ENCODE measurements around the gene UGT1A1.

The UGT1A1 gene

GRCh38 chr2:233792720-233793119, 32.6 kb downstream of the UGT1A1 start:
- TF ChIP-seq EGR1 (IDR thresholded peaks at IDR 0.05) = no peak
- no peak for TF ChIP-seq TAF1 (IDR thresholded peaks at IDR 0.05; ENCODE audit: low read depth)
- TF ChIP-seq ZBTB7A (IDR thresholded peaks at IDR 0.05; ENCODE audit: low read depth) = no peak
- no peak for TF ChIP-seq CREB1 (IDR thresholded peaks at IDR 0.05; ENCODE audit: low read depth)
- TF ChIP-seq EP300 (IDR thresholded peaks at IDR 0.05; ENCODE audit: borderline replicate concordance) = no peak
- no peak for TF ChIP-seq FOXM1 (IDR thresholded peaks at IDR 0.05; ENCODE audit: borderline replicate concordance, low read depth)
- no peak for TF ChIP-seq NFIC (IDR thresholded peaks at IDR 0.05)
- TF ChIP-seq, protein P1, sequence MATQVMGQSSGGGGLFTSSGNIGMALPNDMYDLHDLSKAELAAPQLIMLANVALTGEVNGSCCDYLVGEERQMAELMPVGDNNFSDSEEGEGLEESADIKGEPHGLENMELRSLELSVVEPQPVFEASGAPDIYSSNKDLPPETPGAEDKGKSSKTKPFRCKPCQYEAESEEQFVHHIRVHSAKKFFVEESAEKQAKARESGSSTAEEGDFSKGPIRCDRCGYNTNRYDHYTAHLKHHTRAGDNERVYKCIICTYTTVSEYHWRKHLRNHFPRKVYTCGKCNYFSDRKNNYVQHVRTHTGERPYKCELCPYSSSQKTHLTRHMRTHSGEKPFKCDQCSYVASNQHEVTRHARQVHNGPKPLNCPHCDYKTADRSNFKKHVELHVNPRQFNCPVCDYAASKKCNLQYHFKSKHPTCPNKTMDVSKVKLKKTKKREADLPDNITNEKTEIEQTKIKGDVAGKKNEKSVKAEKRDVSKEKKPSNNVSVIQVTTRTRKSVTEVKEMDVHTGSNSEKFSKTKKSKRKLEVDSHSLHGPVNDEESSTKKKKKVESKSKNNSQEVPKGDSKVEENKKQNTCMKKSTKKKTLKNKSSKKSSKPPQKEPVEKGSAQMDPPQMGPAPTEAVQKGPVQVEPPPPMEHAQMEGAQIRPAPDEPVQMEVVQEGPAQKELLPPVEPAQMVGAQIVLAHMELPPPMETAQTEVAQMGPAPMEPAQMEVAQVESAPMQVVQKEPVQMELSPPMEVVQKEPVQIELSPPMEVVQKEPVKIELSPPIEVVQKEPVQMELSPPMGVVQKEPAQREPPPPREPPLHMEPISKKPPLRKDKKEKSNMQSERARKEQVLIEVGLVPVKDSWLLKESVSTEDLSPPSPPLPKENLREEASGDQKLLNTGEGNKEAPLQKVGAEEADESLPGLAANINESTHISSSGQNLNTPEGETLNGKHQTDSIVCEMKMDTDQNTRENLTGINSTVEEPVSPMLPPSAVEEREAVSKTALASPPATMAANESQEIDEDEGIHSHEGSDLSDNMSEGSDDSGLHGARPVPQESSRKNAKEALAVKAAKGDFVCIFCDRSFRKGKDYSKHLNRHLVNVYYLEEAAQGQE (IDR thresholded peaks at IDR 0.05; ENCODE audit: low read depth) = no peak
- TF ChIP-seq TEAD4 (IDR thresholded peaks at IDR 0.05) = no peak
- TF ChIP-seq, protein P2, sequence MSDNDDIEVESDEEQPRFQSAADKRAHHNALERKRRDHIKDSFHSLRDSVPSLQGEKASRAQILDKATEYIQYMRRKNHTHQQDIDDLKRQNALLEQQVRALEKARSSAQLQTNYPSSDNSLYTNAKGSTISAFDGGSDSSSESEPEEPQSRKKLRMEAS (IDR thresholded peaks at IDR 0.05) = no peak
- TF ChIP-seq CEBPB (IDR thresholded peaks at IDR 0.05) = no peak
- TF ChIP-seq USF1 (IDR thresholded peaks at IDR 0.05) = no peak
- no peak for TF ChIP-seq RAD21 (IDR thresholded peaks at IDR 0.05; ENCODE audit: low read depth)
- TF ChIP-seq TCF12 (IDR thresholded peaks at IDR 0.05; ENCODE audit: low read depth) = no peak
- TF ChIP-seq YY1 (IDR thresholded peaks at IDR 0.05; ENCODE audit: low read depth) = no peak

GRCh38 chr2:233793465-233794127, 33.5 kb downstream of the UGT1A1 start:
- no peak for TF ChIP-seq CEBPB (IDR thresholded peaks at IDR 0.05)
- no peak for TF ChIP-seq TEAD4 (IDR thresholded peaks at IDR 0.05)
- TF ChIP-seq TCF12 (IDR thresholded peaks at IDR 0.05; ENCODE audit: low read depth) = no peak
- TF ChIP-seq YY1 (IDR thresholded peaks at IDR 0.05; ENCODE audit: low read depth) = no peak
- no peak for TF ChIP-seq USF1 (IDR thresholded peaks at IDR 0.05)
- TF ChIP-seq EP300 (IDR thresholded peaks at IDR 0.05; ENCODE audit: borderline replicate concordance) = no peak
- TF ChIP-seq ZBTB7A (IDR thresholded peaks at IDR 0.05; ENCODE audit: low read depth) = no peak
- no peak for TF ChIP-seq CREB1 (IDR thresholded peaks at IDR 0.05; ENCODE audit: low read depth)
- TF ChIP-seq, protein P1 (IDR thresholded peaks at IDR 0.05; ENCODE audit: low read depth) = no peak
- no peak for TF ChIP-seq NFIC (IDR thresholded peaks at IDR 0.05)
- TF ChIP-seq TAF1 (IDR thresholded peaks at IDR 0.05; ENCODE audit: low read depth) = no peak
- TF ChIP-seq RAD21 (IDR thresholded peaks at IDR 0.05; ENCODE audit: low read depth) = no peak
- TF ChIP-seq EGR1 (IDR thresholded peaks at IDR 0.05) = no peak
- TF ChIP-seq FOXM1 (IDR thresholded peaks at IDR 0.05; ENCODE audit: borderline replicate concordance, low read depth) = no peak
- TF ChIP-seq, protein P2 (IDR thresholded peaks at IDR 0.05) = no peak

DNA sequence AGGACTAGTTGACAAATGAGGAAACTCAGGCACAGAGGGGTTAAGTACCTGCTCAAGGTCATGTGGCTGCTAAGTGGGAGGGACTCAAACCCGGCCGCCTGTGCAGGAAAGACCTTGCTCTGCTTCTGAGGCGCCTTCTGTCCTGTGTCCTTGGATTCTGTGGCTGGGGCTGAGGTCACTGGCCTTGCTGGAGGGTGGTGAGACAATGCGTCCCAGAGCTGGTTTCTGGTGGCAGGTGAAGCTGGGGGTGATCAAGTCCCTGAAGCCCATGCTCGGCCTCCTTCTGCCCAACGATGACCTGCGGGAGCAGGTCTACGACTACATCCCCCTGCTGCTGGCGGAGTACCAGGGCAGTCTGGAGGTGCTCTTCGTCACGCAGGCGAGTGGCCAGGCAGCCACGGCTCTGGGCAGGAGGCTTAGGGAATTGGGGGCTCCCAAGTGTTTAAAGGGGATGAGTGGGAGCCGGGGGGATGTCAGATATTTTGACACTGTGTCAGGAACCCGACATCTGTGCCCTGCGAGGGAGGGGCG, 34.1 kb downstream of the UGT1A1 start:
- TF ChIP-seq CREB1 (IDR thresholded peaks at IDR 0.05; ENCODE audit: low read depth) = no peak
- no peak for TF ChIP-seq YY1 (IDR thresholded peaks at IDR 0.05; ENCODE audit: low read depth)
- no peak for TF ChIP-seq EP300 (IDR thresholded peaks at IDR 0.05; ENCODE audit: borderline replicate concordance)
- TF ChIP-seq, protein P2 (IDR thresholded peaks at IDR 0.05) = no peak
- TF ChIP-seq ZBTB7A (IDR thresholded peaks at IDR 0.05; ENCODE audit: low read depth) = no peak

DNA sequence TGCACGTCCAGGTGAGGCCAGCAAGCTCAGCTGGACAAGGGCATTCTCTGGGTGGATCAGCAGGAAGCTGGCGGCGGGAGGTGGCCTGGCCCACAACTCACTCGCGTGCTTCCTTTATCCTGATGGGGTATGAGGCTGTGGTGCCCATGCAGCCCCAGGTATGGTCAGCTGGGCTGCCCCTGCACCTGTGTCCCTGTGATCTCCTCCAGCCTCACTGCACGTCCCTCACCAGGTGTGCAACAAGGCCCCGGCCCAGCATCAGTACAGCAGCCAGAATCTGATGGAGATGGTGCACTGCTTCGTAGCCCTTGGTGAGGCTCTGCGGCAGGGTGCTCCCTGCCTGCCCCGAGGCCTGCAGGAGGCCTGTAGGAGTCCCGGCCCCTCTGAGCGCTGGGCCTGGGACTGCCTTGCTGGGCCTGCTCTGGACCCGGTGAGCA, 35.7 kb downstream of the UGT1A1 start:
- no peak for TF ChIP-seq EP300 (IDR thresholded peaks at IDR 0.05; ENCODE audit: borderline replicate concordance)
- TF ChIP-seq NFIC (IDR thresholded peaks at IDR 0.05) = no peak
- TF ChIP-seq EGR1 (IDR thresholded peaks at IDR 0.05) = no peak
- no peak for TF ChIP-seq TAF1 (IDR thresholded peaks at IDR 0.05; ENCODE audit: low read depth)
- TF ChIP-seq RAD21 (IDR thresholded peaks at IDR 0.05; ENCODE audit: low read depth) = no peak
- no peak for TF ChIP-seq USF1 (IDR thresholded peaks at IDR 0.05)
- TF ChIP-seq CREB1 (IDR thresholded peaks at IDR 0.05; ENCODE audit: low read depth) = no peak
- no peak for TF ChIP-seq YY1 (IDR thresholded peaks at IDR 0.05; ENCODE audit: low read depth)
- no peak for TF ChIP-seq ZBTB7A (IDR thresholded peaks at IDR 0.05; ENCODE audit: low read depth)
- TF ChIP-seq CEBPB (IDR thresholded peaks at IDR 0.05) = no peak
- TF ChIP-seq, protein P2 (IDR thresholded peaks at IDR 0.05) = no peak
- TF ChIP-seq, protein P1 (IDR thresholded peaks at IDR 0.05; ENCODE audit: low read depth) = no peak
- no peak for TF ChIP-seq TEAD4 (IDR thresholded peaks at IDR 0.05)
- TF ChIP-seq FOXM1 (IDR thresholded peaks at IDR 0.05; ENCODE audit: borderline replicate concordance, low read depth) = no peak
- no peak for TF ChIP-seq TCF12 (IDR thresholded peaks at IDR 0.05; ENCODE audit: low read depth)

All from Ishikawa (cell line).